SK-N-SH (cell line): ENCODE data around the gene CTPS1. TPM values are rescaled to one million over a fixed set of nuclear protein-coding genes. Genes with fewer than 3 reads are reported as not detected.

Source experiments
- CTCF ChIA-PET: fragments of 300-600, 350-600 bp; formaldehyde crosslinking; extraction: SDS; loops from one replicate; lab custom pipeline; 2021; lab: Yijun Ruan, JAX
- POLR2A ChIA-PET: fragments of 350-600 bp; sonication (Branson Sonifier 250); formaldehyde crosslinking; extraction: SDS; loops from one replicate; lab custom pipeline; 2020; ENCODE audit warnings: antibody characterized with exemption, inconsistent platforms; lab: Yijun Ruan, JAX
- DNase-seq: peaks from one replicate; pipeline ENCODE4 v3.0.0; 2012
- H2AFZ ChIP-seq: fragments of 200-600 bp; sonication (generic); 2 replicates; pipeline ENCODE4 v1.8.1; 2016; ENCODE audit warnings: antibody characterized with exemption, mild to moderate bottlenecking, low read depth
- H3F3A ChIP-seq: fragments of 200-600 bp; sonication (generic); replicated peaks from 2 replicates; pipeline ENCODE3; 2016; ENCODE audit warnings: antibody characterized with exemption, mild to moderate bottlenecking; ENCODE audit not compliant: insufficient read depth
- H3K27ac ChIP-seq, 2 experiments: fragments of 200-500 bp in 1 of 2; fragments of 200-600 bp in 1 of 2; sonication (Bioruptor generic) in 1 of 2; sonication (generic), shearing (Covaris generic) in 1 of 2; 2 replicates each; pipeline versions ENCODE4 v1.5.1 to v1.6.1; 2014 to 2016; ENCODE audit warnings: low read depth in 2 of 2, inconsistent platforms in 1 of 2, low read length in 1 of 2, mild to moderate bottlenecking in 1 of 2, mixed read lengths in 1 of 2
- H3K27me3 ChIP-seq: fragments of 200-600 bp; sonication (generic), shearing (Covaris generic); 2 replicates; pipeline ENCODE4 v1.6.1; 2016; ENCODE audit warnings: mixed run types; ENCODE audit not compliant: insufficient read depth
- H3K36me3 ChIP-seq, 2 experiments: fragments of 200-500 bp in 1 of 2; fragments of 200-600 bp in 1 of 2; sonication (Bioruptor generic) in 1 of 2; sonication (generic) in 1 of 2; replicated peaks in 1 of 2; 2 replicates each; pipeline versions ENCODE3 to v1.5.1; 2014 to 2016; ENCODE audit warnings: low read length in 1 of 2, mild to moderate bottlenecking in 1 of 2; ENCODE audit not compliant: insufficient read depth in 2 of 2, control insufficient read depth in 1 of 2
- H3K4me1 ChIP-seq, 2 experiments: fragments of 200-500 bp in 1 of 2; fragments of 200-600 bp in 1 of 2; sonication (Bioruptor generic) in 1 of 2; sonication (generic), shearing (Covaris generic) in 1 of 2; 2 replicates each; pipeline versions ENCODE4 v1.5.1 to v1.6.1; 2014 to 2016; ENCODE audit warnings: low read depth in 1 of 2, low read length in 1 of 2, mixed run types in 1 of 2; ENCODE audit not compliant: insufficient read depth in 2 of 2, control insufficient read depth in 1 of 2
- H3K4me2 ChIP-seq: fragments of 200-600 bp; sonication (generic), shearing (Covaris generic); 2 replicates; pipeline ENCODE4 v1.6.1; 2017; ENCODE audit warnings: mixed run types
- H3K4me3 ChIP-seq, 2 experiments: fragments of 200-500 bp in 1 of 2; fragments of 200-600 bp in 1 of 2; sonication (Bioruptor generic) in 1 of 2; sonication (generic), shearing (Covaris generic) in 1 of 2; 2 replicates each; pipeline versions ENCODE4 v1.5.1 to v1.8.1; 2014 to 2016; ENCODE audit warnings: low read depth in 2 of 2, inconsistent platforms in 1 of 2, low read length in 1 of 2, mild to moderate bottlenecking in 1 of 2, mixed read lengths in 1 of 2, moderate library complexity in 1 of 2
- H3K79me2 ChIP-seq: fragments of 200-600 bp; sonication (generic); 2 replicates; pipeline ENCODE4 v1.8.1; 2017; ENCODE audit warnings: mild to moderate bottlenecking; ENCODE audit not compliant: insufficient read depth
- H3K9ac ChIP-seq: fragments of 200-600 bp; sonication (generic); 2 replicates; pipeline ENCODE4 v1.6.1; 2017; ENCODE audit warnings: mixed run types
- H3K9me2 ChIP-seq: fragments of 200-600 bp; sonication (generic); 2 replicates; pipeline ENCODE4 v1.6.1; 2017; ENCODE audit warnings: mixed run types
- H3K9me3 ChIP-seq: fragments of 200-600 bp; sonication (generic); 2 replicates; pipeline ENCODE4 v1.6.1; 2017; ENCODE audit warnings: mixed run types, mild to moderate bottlenecking, moderate library complexity
- H4K20me1 ChIP-seq: fragments of 200-600 bp; sonication (generic); 2 replicates; pipeline ENCODE4 v1.6.1; 2017; ENCODE audit warnings: mild to moderate bottlenecking, mixed run types; ENCODE audit not compliant: insufficient read depth
- ELF1 ChIP-seq: IDR thresholded peaks from 2 replicates; pipeline ENCODE4 v1.4.0; 2012
- EZH2phosphoT487 ChIP-seq: fragments of 200-600 bp; sonication (generic); IDR thresholded peaks from 2 replicates; pipeline ENCODE4 v1.6.1; 2017; ENCODE audit warnings: low read depth, mixed run types, mild to moderate bottlenecking, antibody characterized with exemption, moderate library complexity, borderline replicate concordance
- FOXJ3 ChIP-seq: sonication (generic); formaldehyde crosslinking; IDR thresholded peaks from 2 replicates; pipeline ENCODE4 v1.5.1; 2020; ENCODE audit warnings: mild to moderate bottlenecking, missing genetic modification reagents
- GABPA ChIP-seq: IDR thresholded peaks from 2 replicates; pipeline ENCODE4 v1.4.0; 2012; ENCODE audit warnings: low read depth, mild to moderate bottlenecking
- IRF3 ChIP-seq: fragments of 150-350 bp; IDR thresholded peaks from 2 replicates; pipeline ENCODE4 v1.6.1; 2016; ENCODE audit warnings: mild to moderate bottlenecking, low read depth, low read length
- JUND ChIP-seq: IDR thresholded peaks from 2 replicates; pipeline ENCODE4 v1.4.0; 2012
- MAX ChIP-seq: IDR thresholded peaks from 2 replicates; pipeline ENCODE4 v1.4.0; 2012; ENCODE audit warnings: low read depth
- MEF2A ChIP-seq: IDR thresholded peaks from 2 replicates; pipeline ENCODE4 v1.4.0; 2012; ENCODE audit warnings: low read depth, borderline replicate concordance
- NFIC ChIP-seq: IDR thresholded peaks from 2 replicates; pipeline ENCODE4 v1.4.0; 2012; ENCODE audit warnings: borderline replicate concordance
- POLR2AphosphoS5 ChIP-seq: IDR thresholded peaks from 2 replicates; pipeline ENCODE4 v1.6.1; 2012; ENCODE audit warnings: low read depth, low read length
- RAD21 ChIP-seq: IDR thresholded peaks from 2 replicates; pipeline ENCODE4 v1.6.1; 2012; ENCODE audit warnings: mild to moderate bottlenecking, low read length
- RCOR1 ChIP-seq: fragments of 150-350 bp; IDR thresholded peaks from 2 replicates; pipeline ENCODE4 v1.6.1; 2017; ENCODE audit warnings: antibody characterized with exemption, low read length
- REST ChIP-seq: IDR thresholded peaks from 2 replicates; pipeline ENCODE4 v1.6.1; 2012; ENCODE audit warnings: mild to moderate bottlenecking, low read depth, low read length, moderate library complexity
- SMC3 ChIP-seq: IDR thresholded peaks from 2 replicates; pipeline ENCODE4 v1.6.1; 2012; ENCODE audit warnings: low read depth, low read length, improper control_type of control experiment
- TAF1 ChIP-seq: IDR thresholded peaks from 2 replicates; pipeline ENCODE4 v1.6.1; 2012; ENCODE audit warnings: low read depth, mild to moderate bottlenecking, low read length, moderate library complexity, borderline replicate concordance
- TCF12 ChIP-seq: IDR thresholded peaks from 2 replicates; pipeline ENCODE4 v1.4.0; 2012
- TEAD4 ChIP-seq: IDR thresholded peaks from 2 replicates; pipeline ENCODE4 v1.4.0; 2012; ENCODE audit warnings: mild to moderate bottlenecking, borderline replicate concordance; ENCODE audit not compliant: insufficient read depth
- USF1 ChIP-seq: IDR thresholded peaks from 2 replicates; pipeline ENCODE4 v1.4.0; 2012; ENCODE audit warnings: low read depth, borderline replicate concordance
- USF2 ChIP-seq: fragments of 150-350 bp; IDR thresholded peaks from 2 replicates; pipeline ENCODE4 v1.6.1; 2017; ENCODE audit warnings: antibody characterized with exemption, low read length, low read depth, borderline replicate concordance
- ZBTB33 ChIP-seq: IDR thresholded peaks from 2 replicates; pipeline ENCODE4 v1.4.0; 2012; ENCODE audit warnings: low read depth, borderline replicate concordance
- WGBS: methylation state at CpG from one replicate; pipeline ENCODE4 v1.1.6; 2017; ENCODE audit warnings: low lambda C conversion rate; 5-methylcytosine and 5-hydroxymethylcytosine counted together
- polyA plus RNA-seq, 3 experiments: library from polyadenylated mRNA; depleted of rRNA; stranded (reverse); fragments of >200 nt; gene quantifications; 2 replicates each; pipeline ENCODE4 v1.2.3, GENCODE V29; 2012

CTPS1 gene
- polyA plus RNA-seq, 1 of the 3 experiments (the other 2 are of a cell fraction): 34.5 TPM

- no peak for TF ChIP-seq ZBTB33
- no peak for TF ChIP-seq TCF12
- no peak for TF ChIP-seq POLR2AphosphoS5
- no peak for TF ChIP-seq FOXJ3 (CRISPR knock-in tag)
- no peak for TF ChIP-seq GABPA
Measured at GRCh38 chr1:41038110-41038509, 58.6 kb downstream of the CTPS1 start (continued).

GRCh38 chr1:41041614-41042270 lies 62.2 kb downstream of the CTPS1 start:
- WGBS: 100% methylated on average over 3 of the region's 3 CpGs
- TF ChIP-seq REST: no peak
- TF ChIP-seq RAD21: no peak
- TF ChIP-seq TEAD4: no peak
- no peak for TF ChIP-seq JUND
- TF ChIP-seq POLR2AphosphoS5: no peak
- TF ChIP-seq TAF1: no peak
- no peak for TF ChIP-seq ELF1
- TF ChIP-seq EZH2phosphoT487: no peak
- TF ChIP-seq MEF2A: no peak
- TF ChIP-seq ZBTB33: no peak
- TF ChIP-seq TCF12: no peak
- TF ChIP-seq FOXJ3 (CRISPR knock-in tag): no peak
- no peak for TF ChIP-seq USF1
- no peak for TF ChIP-seq IRF3
- no peak for TF ChIP-seq NFIC
- no peak for TF ChIP-seq USF2
- no peak for TF ChIP-seq RCOR1
- TF ChIP-seq MAX: no peak
- TF ChIP-seq SMC3: no peak
- TF ChIP-seq, all 33 proteins: peak for 0
- CTCF ChIA-PET: no interaction called here

More at GRCh38 chr1:41041614-41042270, 62.2 kb downstream of the CTPS1 start:
- H3K4me1 ChIP-seq: peaks cover 9 to 23% of the 10 kb centered on the region in 2 experiments
- H3K27ac ChIP-seq: no peak overlapping the region
- no peaks in the 10 kb centered on the region for H3K9me2 ChIP-seq
- no peaks in the 10 kb centered on the region for H3K79me2 ChIP-seq
- H3K9me3 ChIP-seq: no peaks in the 10 kb centered on the region
- H2AFZ ChIP-seq: no peak overlapping the region
- no peaks in the 10 kb centered on the region for H4K20me1 ChIP-seq
- no peak overlapping the region for H3K4me2 ChIP-seq
- peaks cover 4% of the 10 kb centered on the region for H3F3A ChIP-seq
- H3K9ac ChIP-seq: no peak overlapping the region
- H3K27me3 ChIP-seq: no peaks in the 10 kb centered on the region
- H3K36me3 ChIP-seq: peaks cover 13 to 43% of the 10 kb centered on the region in 2 experiments
- POLR2A ChIA-PET: no interaction called here
- no peak overlapping the region for H3K4me3 ChIP-seq
- no peak for DNase-seq
